Dedifferentiated amniotic fluid mesenchymal stem cell (primary cell): ENCODE results near the gene ACTR5.

ENCODE experiments used
- DNase-seq: peaks from one replicate; pipeline ENCODE4 v3.0.0-alpha.2; 2016; ENCODE audit errors: extremely low spot score

Gene ACTR5

GRCh38 chr20:38748097-38748860 is at the start of gene ACTR5:
Gene ACTR5, plus strand, starts transcription at chr20:38748460. Its CDS starts 19 bp downstream, at chr20:38748479.
- peak; percentile 86 for DNase-seq

GRCh38 chr20:38698541-38698940 is 49.7 kb upstream of the ACTR5 start:
- DNase-seq: no peak

- DNase-seq: no peak
Measured at GRCh38 chr20:38700141-38700540, 48.1 kb upstream of the ACTR5 start.

GRCh38 chr20:38700926-38701325 is 47.3 kb upstream of the ACTR5 start:
- DNase-seq: no peak

GRCh38 chr20:38703526-38703925 is 44.7 kb upstream of the ACTR5 start:
- DNase-seq: no peak

GRCh38 chr20:38704136-38704535 is 44.1 kb upstream of the ACTR5 start:
- no peak for DNase-seq

- no peak for DNase-seq
Measured at GRCh38 chr20:38706509-38706908, 41.8 kb upstream of the ACTR5 start.

- DNase-seq: no peak
Measured at GRCh38 chr20:38714308-38714707, 34.0 kb upstream of the ACTR5 start.

GRCh38 chr20:38715646-38716045 is 32.6 kb upstream of the ACTR5 start:
- no peak for DNase-seq

GRCh38 chr20:38722683-38723016 is 25.6 kb upstream of the ACTR5 start:
- DNase-seq: no peak

- DNase-seq: no peak
Measured at GRCh38 chr20:38723017-38723847, 25.0 kb upstream of the ACTR5 start.

- no peak for DNase-seq
Measured at GRCh38 chr20:38723848-38724625, 24.2 kb upstream of the ACTR5 start, which contains the start of gene SLC32A1. Gene SLC32A1, plus strand, starts transcription at chr20:38724486. Its CDS starts 239 bp downstream, at chr20:38724725.

- DNase-seq: no peak
Measured at GRCh38 chr20:38724626-38725147, 23.6 kb upstream of the ACTR5 start.

- DNase-seq: no peak
Measured at GRCh38 chr20:38725148-38725901, 22.9 kb upstream of the ACTR5 start.

- DNase-seq: no peak
Measured at GRCh38 chr20:38725931-38726803, 22.1 kb upstream of the ACTR5 start.

- DNase-seq: no peak
Measured at GRCh38 chr20:38726804-38727606, 21.3 kb upstream of the ACTR5 start.

GRCh38 chr20:38727607-38728190 is 20.6 kb upstream of the ACTR5 start:
- no peak for DNase-seq

- DNase-seq: no peak
Measured at GRCh38 chr20:38728191-38728781, 20.0 kb upstream of the ACTR5 start.
